IMR-90 (cell line): Measurements from ENCODE around the gene PMP22. TPM values are rescaled to one million over a fixed set of nuclear protein-coding genes. Genes with fewer than 3 reads are reported as not detected.

Experiments
- ATAC-seq: fragments of 200-7000 bp; cut with Tn5 transposase; 2 replicates; pipeline ENCODE4 v1.9.1; 2020; ENCODE audit warnings: low read depth, mild to moderate bottlenecking, moderate library complexity
- BruUV-seq: library from RNA; stranded (reverse); fragments of 400-500 nt; replicated peaks from 2 replicates; lab custom pipeline; 2021; lab: Mats Ljungman, UMichigan
- CTCF ChIA-PET: fragments of 300-600 bp; formaldehyde crosslinking; extraction: SDS; loops from one replicate; lab custom pipeline; 2021; ENCODE audit warnings: antibody characterized with exemption; lab: Yijun Ruan, JAX
- POLR2A ChIA-PET: fragments of 300-600 bp; sonication (Branson Sonifier 250); formaldehyde crosslinking; loops from one replicate; lab custom pipeline; 2022; ENCODE audit warnings: antibody characterized with exemption; ENCODE audit not compliant: unreplicated experiment; lab: Charles Lee
- DNase-seq: peaks from one replicate; pipeline ENCODE4 v3.0.0; 2013
- H2AFZ ChIP-seq: replicated peaks from 2 replicates; pipeline ENCODE3; 2013; ENCODE audit warnings: low read length, mild to moderate bottlenecking; ENCODE audit not compliant: poor library complexity
- H2AK5ac ChIP-seq: 2 replicates; pipeline ENCODE4 v1.6.1; 2013; ENCODE audit warnings: low read depth, low read length, inconsistent platforms
- H2AK9ac ChIP-seq: replicated peaks from 2 replicates; pipeline ENCODE3; 2013; ENCODE audit warnings: mild to moderate bottlenecking, low read depth, low read length, moderate library complexity; ENCODE audit not compliant: poor library complexity
- H2BK120ac ChIP-seq: 2 replicates; pipeline ENCODE4 v1.6.1; 2013; ENCODE audit warnings: low read depth, low read length, inconsistent platforms
- H2BK15ac ChIP-seq: 3 replicates; pipeline ENCODE4 v1.6.1; 2013; ENCODE audit warnings: low read depth, low read length, inconsistent platforms
- H2BK20ac ChIP-seq: 2 replicates; pipeline ENCODE4 v1.6.1; 2013; ENCODE audit warnings: low read depth, mild to moderate bottlenecking, inconsistent platforms, low read length, moderate library complexity
- H2BK5ac ChIP-seq: 2 replicates; pipeline ENCODE4 v1.6.1; 2013; ENCODE audit warnings: mild to moderate bottlenecking, low read depth, low read length, inconsistent platforms; ENCODE audit not compliant: poor library complexity, severe bottlenecking
- H3K14ac ChIP-seq: replicated peaks from 2 replicates; pipeline ENCODE4 v1.6.1; 2013; ENCODE audit warnings: low read depth, low read length, inconsistent platforms
- H3K18ac ChIP-seq: 2 replicates; pipeline ENCODE4 v1.6.1; 2013; ENCODE audit warnings: low read depth, low read length, control low read depth
- H3K23ac ChIP-seq: 2 replicates; pipeline ENCODE4 v1.6.1; 2013; ENCODE audit warnings: low read depth, low read length, inconsistent platforms
- H3K27ac ChIP-seq: 2 replicates; pipeline ENCODE4 v1.5.1; 2013; ENCODE audit warnings: mild to moderate bottlenecking, control low read depth, low read length; ENCODE audit not compliant: insufficient read depth
- H3K27me3 ChIP-seq: 2 replicates; pipeline ENCODE4 v1.6.1; 2013; ENCODE audit warnings: low read length; ENCODE audit not compliant: control insufficient read depth, insufficient read depth
- H3K36me3 ChIP-seq: 2 replicates; pipeline ENCODE4 v1.6.1; 2013; ENCODE audit warnings: low read length, mixed read lengths; ENCODE audit not compliant: control insufficient read depth, insufficient read depth
- H3K4ac ChIP-seq: 2 replicates; pipeline ENCODE4 v1.6.1; 2013; ENCODE audit warnings: low read depth, low read length, inconsistent platforms
- H3K4me1 ChIP-seq: 2 replicates; pipeline ENCODE4 v1.6.1; 2013; ENCODE audit warnings: low read length, mixed read lengths; ENCODE audit not compliant: control insufficient read depth, insufficient read depth
- H3K4me2 ChIP-seq: 2 replicates; pipeline ENCODE4 v1.6.1; 2013; ENCODE audit warnings: low read depth, mild to moderate bottlenecking, control low read depth, low read length, moderate library complexity
- H3K4me3 ChIP-seq: 2 replicates; pipeline ENCODE4 v1.5.1; 2013; ENCODE audit warnings: low read depth, mild to moderate bottlenecking, control low read depth, low read length, moderate library complexity; ENCODE audit not compliant: insufficient read depth
- H3K56ac ChIP-seq: 2 replicates; pipeline ENCODE4 v1.6.1; 2013; ENCODE audit warnings: low read length, inconsistent platforms; ENCODE audit not compliant: insufficient read depth; ENCODE audit errors: extremely low read depth
- H3K79me1 ChIP-seq, 2 experiments: 2 replicates each; pipeline ENCODE4 v1.6.1; 2013; ENCODE audit warnings: low read length in 2 of 2, inconsistent platforms in 1 of 2, low read depth in 1 of 2
- H3K9ac ChIP-seq: 2 replicates; pipeline ENCODE4 v1.6.1; 2013; ENCODE audit warnings: low read depth, low read length, control low read depth
- H3K9me1 ChIP-seq: 2 replicates; pipeline ENCODE4 v1.6.1; 2013; ENCODE audit warnings: low read length, inconsistent platforms; ENCODE audit not compliant: insufficient read depth
- H3K9me3 ChIP-seq: 2 replicates; pipeline ENCODE4 v1.6.1; 2013; ENCODE audit warnings: low read length; ENCODE audit not compliant: control insufficient read depth, insufficient read depth
- H4K20me1 ChIP-seq: 2 replicates; pipeline ENCODE4 v1.6.1; 2013; ENCODE audit warnings: low read length, inconsistent platforms; ENCODE audit not compliant: insufficient read depth
- H4K5ac ChIP-seq: 2 replicates; pipeline ENCODE4 v1.6.1; 2013; ENCODE audit warnings: mild to moderate bottlenecking, low read depth, low read length, control low read depth
- H4K8ac ChIP-seq, 2 experiments: 2 replicates each; pipeline ENCODE4 v1.6.1; 2013; ENCODE audit warnings: low read depth in 2 of 2, low read length in 2 of 2, control low read depth in 1 of 2, inconsistent platforms in 1 of 2
- H4K91ac ChIP-seq: 2 replicates; pipeline ENCODE4 v1.6.1; 2013; ENCODE audit warnings: low read depth, low read length, inconsistent platforms; ENCODE audit not compliant: insufficient read depth
- NFE2L2 ChIP-seq: fragments of 150-350 bp; IDR thresholded peaks from 2 replicates; pipeline ENCODE4 v1.6.1; 2016; ENCODE audit warnings: low read depth, mild to moderate bottlenecking, low read length
- WGBS, 2 experiments: methylation state at CpG; one replicate each; pipeline versions ENCODE4 v1.1.5 to v1.1.7; 2013; ENCODE audit warnings: missing lambda C conversion rate in 2 of 2; ENCODE audit not compliant: insufficient read length in 1 of 2; ENCODE audit errors: extremely low coverage in 2 of 2; 5-methylcytosine and 5-hydroxymethylcytosine counted together
- dilution Hi-C: fragments of 300-500 bp; cut with HindIII; formaldehyde crosslinking; loops from one replicate; pipeline ENCODE4 v1.14.3; 2018; ENCODE audit warnings: low sequenced_read_pairs; ENCODE audit not compliant: unreplicated experiment
- in situ Hi-C: fragments of 300-500 bp; cut with MboI; formaldehyde crosslinking; loops from 3 replicates; pipeline ENCODE4 v1.14.3; 2019; ENCODE audit warnings: low sequenced_read_pairs, inconsistent platforms, mixed read lengths
- intact Hi-C: fragments of 100-400 bp; cut with micrococcal nuclease; formaldehyde crosslinking; loops from 2 replicates; pipeline ENCODE4 v1.10.0; 2022
- polyA plus RNA-seq, 3 experiments: library from polyadenylated mRNA; depleted of rRNA; stranded (reverse); fragments of >200 nt; gene quantifications; 2 replicates each; pipeline ENCODE4 v1.2.3, GENCODE V29; 2012; ENCODE audit warnings: low replicate concordance in 1 of 3
- total RNA-seq: library from RNA; depleted of rRNA; stranded (reverse); fragments of >200 nt; gene quantifications from 2 replicates; pipeline ENCODE4 v1.2.3, GENCODE V29; 2012

The PMP22 gene
- total and polyA plus RNA-seq, 2 of the 4 experiments (the other 2 are of a cell fraction), result 33.5 to 72.8 TPM

GRCh38 chr17:15269780-15270089 is 4.6 kb upstream of the PMP22 start:
- no peak overlapping the region for H2AK9ac ChIP-seq
- no peak overlapping the region for H4K5ac ChIP-seq
- DNase-seq (no peak), ATAC-seq (no peak)
- H3K23ac ChIP-seq, result no peak overlapping the region
- TF ChIP-seq NFE2L2, result no peak
- BruUV-seq, result no TSS peak
- H3K9me3 ChIP-seq, result peaks cover 4% of the 10 kb centered on the region
- no peak overlapping the region for H3K27ac ChIP-seq
- H2BK5ac ChIP-seq, result no peak overlapping the region
- peaks cover 15% of the 10 kb centered on the region for H3K9me1 ChIP-seq
- ChIA-PET POLR2A (no interaction called here), CTCF (no interaction called here)
- H4K20me1 ChIP-seq, result peaks cover 13% of the 10 kb centered on the region; the same call in 1 of the 2 replicates
- in situ Hi-C loops (loop anchor here (10.0 to 25.0 kb wide), 3 partner anchors 165 to 693 kb away; no protein-coding TSS in a partner anchor), dilution Hi-C loops (no loop called here), intact Hi-C loops (loop anchor here (10.0 kb wide), 1 partner anchor 75 kb away; the partner anchor contains the start of gene TEKT3)
- 0 out of 2 replicates have a peak overlapping the region, but pooled peaks have one; percentile 25 for H2AK5ac ChIP-seq
- no CpG with 5 or more reads among the region's 5 CpGs for WGBS, 2 experiments
- H3K4me2 ChIP-seq, result no peak overlapping the region
- no peak overlapping the region for H3K14ac ChIP-seq
- H4K8ac ChIP-seq, result no peak overlapping the region
- no peak overlapping the region for H2AFZ ChIP-seq
- no peak overlapping the region for H2BK15ac ChIP-seq
- H3K4me1 ChIP-seq, result peaks cover 20% of the 10 kb centered on the region
- H3K56ac ChIP-seq, result no peak overlapping the region
- no peak overlapping the region for H2BK20ac ChIP-seq
- H3K9ac ChIP-seq, result no peak overlapping the region
- H3K4ac ChIP-seq, result no peak overlapping the region
- H2BK120ac ChIP-seq, result no peak overlapping the region
- H3K18ac ChIP-seq, result no peak overlapping the region
- H3K27me3 ChIP-seq, result peaks cover 46% of the 10 kb centered on the region
- H3K4me3 ChIP-seq, result no peak overlapping the region
- no peaks in the 10 kb centered on the region for H3K36me3 ChIP-seq
- no peak overlapping the region for H4K91ac ChIP-seq
- no peaks in the 10 kb centered on the region for H3K79me1 ChIP-seq
